ENCODE results near the gene S100A6. TPM values are rescaled to one million over a fixed set of nuclear protein-coding genes. Genes with fewer than 3 reads are reported as not detected.

The S100A6 gene
- total RNA-seq, 1 experiment from 2014 or later = 2,572 TPM

DNA sequence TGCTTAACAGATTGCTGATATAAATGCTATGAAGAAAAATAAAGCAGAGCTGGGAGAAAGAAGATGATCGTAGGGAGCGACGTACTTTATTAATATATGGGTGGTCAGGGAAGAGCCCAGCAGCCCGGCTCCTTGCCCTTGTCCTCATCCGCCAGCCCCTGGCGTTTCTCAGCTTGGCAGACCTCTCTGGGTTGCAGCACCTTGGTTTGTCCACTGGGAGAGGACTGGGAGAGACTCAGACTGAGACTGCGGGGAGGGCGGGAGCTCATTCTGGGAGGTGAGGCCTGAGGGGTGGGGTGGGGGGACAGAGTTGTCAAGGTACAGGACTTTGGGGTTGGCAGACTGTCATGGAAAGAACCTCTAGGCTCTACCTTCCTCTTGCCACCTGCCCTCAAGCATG lies 16.5 kb upstream of the S100A6 start:
- BruUV-seq (replicated peaks) = no TSS peak
- no peaks in the 10 kb centered on the region for H3K9me3 ChIP-seq (ENCODE audit: low read length)
- H3K27ac ChIP-seq (ENCODE audit: low read length) = no peak overlapping the region
- no peaks in the 10 kb centered on the region for H3K79me2 ChIP-seq (ENCODE audit: low read length)
- DNase-seq (no peak), ATAC-seq (no peak)
- no peak overlapping the region for H3K4me2 ChIP-seq (ENCODE audit: low read length)
- ChIA-PET POLR2A (ENCODE audit: unreplicated experiment) (no interaction called here), CTCF (interaction anchor here (0.6 kb wide), 2 partner anchors 82 to 1515 kb away, joined by 5 to 6 read pairs; partner anchors contain the start of gene CHTOP)
- no peak overlapping the region for H2AFZ ChIP-seq (ENCODE audit: low read length)
- no peak overlapping the region for H3K4me3 ChIP-seq (ENCODE audit: low read length)
- intact Hi-C loops (cut with micrococcal nuclease) = no loop called here
- no peaks in the 10 kb centered on the region for H3F3A ChIP-seq (ENCODE audit: low read length, unreplicated experiment)
- H3K9me2 ChIP-seq (replicated peaks; ENCODE audit: low read length) = no peaks in the 10 kb centered on the region
- H4K20me1 ChIP-seq (ENCODE audit: low read length) = no peaks in the 10 kb centered on the region
- no peaks in the 10 kb centered on the region for H3K27me3 ChIP-seq (ENCODE audit: low read length)
- TF ChIP-seq EZH2phosphoT487 (IDR thresholded peaks at IDR 0.05; ENCODE audit: borderline replicate concordance, low read length) = no peak
- no peak overlapping the region for H3K9ac ChIP-seq (ENCODE audit: low read length)
- no peaks in the 10 kb centered on the region for H3K36me3 ChIP-seq (ENCODE audit: low read depth, low read length)
- H3K4me1 ChIP-seq (ENCODE audit: insufficient read depth, low read length) = peaks cover 22% of the 10 kb centered on the region

- DNase-seq = no peak
- Histone ChIP-seq H3K4me1 (ENCODE audit: insufficient read depth, low read length) (peaks cover 24% of the 10 kb centered on the region), H3K27me3 (ENCODE audit: low read length) (no peaks in the 10 kb centered on the region), H3K27ac (ENCODE audit: low read length) (no peak overlapping the region), H3K79me2 (ENCODE audit: low read length) (no peaks in the 10 kb centered on the region), H3K4me3 (ENCODE audit: low read length) (no peak overlapping the region), H3K9me3 (ENCODE audit: low read length) (no peaks in the 10 kb centered on the region), H3K36me3 (ENCODE audit: low read depth, low read length) (no peaks in the 10 kb centered on the region), H3K9ac (ENCODE audit: low read length) (no peak overlapping the region), H2AFZ (ENCODE audit: low read length) (no peak overlapping the region), H3K9me2 (replicated peaks; ENCODE audit: low read length) (no peaks in the 10 kb centered on the region), H3F3A (ENCODE audit: low read length, unreplicated experiment) (no peaks in the 10 kb centered on the region), H4K20me1 (ENCODE audit: low read length) (no peaks in the 10 kb centered on the region), H3K4me2 (ENCODE audit: low read length) (no peak overlapping the region)
- ChIA-PET POLR2A (ENCODE audit: unreplicated experiment) (interaction anchor here (0.9 kb wide), 1 partner anchor 16 kb away, joined by 5 read pairs; no protein-coding TSS in a partner anchor), CTCF (interaction anchor here (0.6 kb wide), 1 partner anchor 203 kb away, joined by 6 read pairs; no protein-coding TSS in a partner anchor)
- no TSS peak for BruUV-seq (replicated peaks)
- no peak for ATAC-seq
- intact Hi-C loops (cut with micrococcal nuclease) = no loop called here
- TF ChIP-seq, protein P1, sequence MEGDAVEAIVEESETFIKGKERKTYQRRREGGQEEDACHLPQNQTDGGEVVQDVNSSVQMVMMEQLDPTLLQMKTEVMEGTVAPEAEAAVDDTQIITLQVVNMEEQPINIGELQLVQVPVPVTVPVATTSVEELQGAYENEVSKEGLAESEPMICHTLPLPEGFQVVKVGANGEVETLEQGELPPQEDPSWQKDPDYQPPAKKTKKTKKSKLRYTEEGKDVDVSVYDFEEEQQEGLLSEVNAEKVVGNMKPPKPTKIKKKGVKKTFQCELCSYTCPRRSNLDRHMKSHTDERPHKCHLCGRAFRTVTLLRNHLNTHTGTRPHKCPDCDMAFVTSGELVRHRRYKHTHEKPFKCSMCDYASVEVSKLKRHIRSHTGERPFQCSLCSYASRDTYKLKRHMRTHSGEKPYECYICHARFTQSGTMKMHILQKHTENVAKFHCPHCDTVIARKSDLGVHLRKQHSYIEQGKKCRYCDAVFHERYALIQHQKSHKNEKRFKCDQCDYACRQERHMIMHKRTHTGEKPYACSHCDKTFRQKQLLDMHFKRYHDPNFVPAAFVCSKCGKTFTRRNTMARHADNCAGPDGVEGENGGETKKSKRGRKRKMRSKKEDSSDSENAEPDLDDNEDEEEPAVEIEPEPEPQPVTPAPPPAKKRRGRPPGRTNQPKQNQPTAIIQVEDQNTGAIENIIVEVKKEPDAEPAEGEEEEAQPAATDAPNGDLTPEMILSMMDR (conservative IDR thresholded peaks at IDR 0.05; ENCODE audit: low read depth, low read length) = no peak
- no peak for TF ChIP-seq EZH2phosphoT487 (IDR thresholded peaks at IDR 0.05; ENCODE audit: borderline replicate concordance, low read length)
Observed at GRCh38 chr1:153550827-153551500, 15.2 kb upstream of the S100A6 start.

GRCh38 chr1:153550398-153550758 lies 14.6 kb upstream of the S100A6 start:
- no peaks in the 10 kb centered on the region for H4K20me1 ChIP-seq (ENCODE audit: low read length)
- no peak for DNase-seq
- TF ChIP-seq EZH2phosphoT487 (IDR thresholded peaks at IDR 0.05; ENCODE audit: borderline replicate concordance, low read length) = no peak
- no peak for TF ChIP-seq EZH2 (IDR thresholded peaks at IDR 0.05; ENCODE audit: low read length, unreplicated experiment)
- TF ChIP-seq, protein P1 (conservative IDR thresholded peaks at IDR 0.05; ENCODE audit: low read depth, low read length) = no peak
- H3K4me3 ChIP-seq (ENCODE audit: low read length) = no peak overlapping the region
- no peak for ATAC-seq
- H3K27ac ChIP-seq (ENCODE audit: low read length) = no peak overlapping the region
- no peak overlapping the region for H3K4me2 ChIP-seq (ENCODE audit: low read length)
- H3K36me3 ChIP-seq (ENCODE audit: low read depth, low read length) = no peaks in the 10 kb centered on the region
- no peak overlapping the region for H3K9ac ChIP-seq (ENCODE audit: low read length)
- no peaks in the 10 kb centered on the region for H3F3A ChIP-seq (ENCODE audit: low read length, unreplicated experiment)
- H2AFZ ChIP-seq (ENCODE audit: low read length) = no peak overlapping the region
- ChIA-PET POLR2A (ENCODE audit: unreplicated experiment) (interaction anchor here (0.9 kb wide), 1 partner anchor 16 kb away, joined by 5 read pairs; no protein-coding TSS in a partner anchor), CTCF (no interaction called here)
- intact Hi-C loops (cut with micrococcal nuclease) = no loop called here
- H3K9me2 ChIP-seq (replicated peaks; ENCODE audit: low read length) = no peaks in the 10 kb centered on the region
- no peaks in the 10 kb centered on the region for H3K27me3 ChIP-seq (ENCODE audit: low read length)
- H3K4me1 ChIP-seq (ENCODE audit: insufficient read depth, low read length) = peaks cover 29% of the 10 kb centered on the region
- BruUV-seq (replicated peaks) = no TSS peak
- no peaks in the 10 kb centered on the region for H3K79me2 ChIP-seq (ENCODE audit: low read length)
- no peaks in the 10 kb centered on the region for H3K9me3 ChIP-seq (ENCODE audit: low read length)
